Testis (tissue), 2 donors: Measurements from ENCODE around the gene NAGLU.

Experiments
- CTCF ChIP-seq, 3 experiments: fragments of 450-650 bp in 2 of 3; fragments of 200-600 bp in 1 of 3; sonication (generic) in 1 of 3; IDR thresholded peaks; one replicate each; pipeline ENCODE4 v1.5.1; 2016 to 2019; ENCODE audit warnings: antibody characterized with exemption in 3 of 3, mild to moderate bottlenecking in 2 of 3, moderate library complexity in 1 of 3
- POLR2A ChIP-seq: fragments of 450-650 bp; IDR thresholded peaks from one replicate; pipeline ENCODE4 v1.6.1; 2017; ENCODE audit warnings: antibody characterized with exemption, mild to moderate bottlenecking, moderate library complexity

DNA sequence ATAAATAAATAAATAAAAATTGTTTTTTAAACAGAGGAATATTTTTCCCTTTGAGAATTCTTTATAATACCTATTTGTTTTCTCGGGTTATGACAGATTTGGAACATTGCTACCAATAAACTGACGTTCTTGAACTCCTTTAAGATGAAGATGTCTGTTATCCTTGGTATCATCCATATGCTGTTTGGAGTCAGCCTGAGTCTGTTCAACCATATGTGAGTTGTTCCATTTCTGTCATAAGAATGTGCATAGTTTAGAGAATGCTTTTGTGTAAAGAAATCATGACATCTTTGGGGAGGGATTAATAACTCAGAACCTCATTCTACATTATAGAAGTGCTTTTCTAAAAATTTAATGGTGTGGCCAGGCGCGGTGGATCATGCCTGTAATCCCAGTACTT is 37.2 kb upstream of the NAGLU start:
- TF ChIP-seq CTCF (IDR thresholded peaks at IDR 0.05): no peak
- no peak for TF ChIP-seq POLR2A
